HEK293T (cell line): ENCODE data around the gene ERG.

Source experiments
- ARNT ChIP-seq: fragments of 450-650 bp; IDR thresholded peaks from 2 replicates; pipeline ENCODE4 v1.6.1; 2017; ENCODE audit warnings: mild to moderate bottlenecking
- BHLHE40 ChIP-seq: fragments of 450-650 bp; IDR thresholded peaks from 2 replicates; pipeline ENCODE4 v1.6.1; 2016; ENCODE audit warnings: mild to moderate bottlenecking, moderate library complexity, borderline replicate concordance
- FOXM1 ChIP-seq: fragments of 450-650 bp; IDR thresholded peaks from 2 replicates; pipeline ENCODE4 v1.6.1; 2017; ENCODE audit warnings: mild to moderate bottlenecking, borderline replicate concordance
- NFRKB ChIP-seq: fragments of 450-650 bp; IDR thresholded peaks from 2 replicates; pipeline ENCODE4 v1.6.1; 2016; ENCODE audit warnings: mild to moderate bottlenecking, moderate library complexity
- SP1 ChIP-seq: fragments of 450-650 bp; IDR thresholded peaks from 2 replicates; pipeline ENCODE4 v1.6.1; 2017
- SUZ12 ChIP-seq: fragments of 450-650 bp; IDR thresholded peaks from 2 replicates; pipeline ENCODE4 v1.6.1; 2016; ENCODE audit warnings: mild to moderate bottlenecking
- ZNF384 ChIP-seq: fragments of 450-650 bp; IDR thresholded peaks from 2 replicates; pipeline ENCODE4 v1.6.1; 2016

DNA sequence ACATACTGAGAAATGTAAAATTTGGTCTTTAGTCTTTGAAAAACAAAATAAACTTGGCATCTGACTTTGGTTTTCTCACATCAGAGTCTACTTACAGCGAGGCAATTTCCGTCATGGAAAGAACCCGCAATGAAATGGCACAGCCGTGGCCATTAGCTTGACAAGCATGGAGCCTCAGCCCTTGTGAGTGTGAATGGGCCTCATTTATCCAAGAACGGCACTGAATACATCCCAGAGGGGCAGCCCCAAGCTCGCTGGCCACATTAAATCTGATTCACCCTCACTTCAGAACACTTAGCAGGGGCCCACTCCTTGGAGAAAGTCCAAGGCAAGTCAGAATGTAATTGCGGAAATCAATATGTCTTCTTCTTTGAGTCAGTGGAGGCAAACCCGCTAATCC is 64.8 kb downstream of the ERG start:
- TF ChIP-seq BHLHE40 (no peak), SUZ12 (no peak), ARNT (no peak), SP1 (no peak), NFRKB (no peak), FOXM1 (no peak), ZNF384 (no peak)
